SK-MEL-5 (cell line): Measurements from ENCODE around the gene ACOT12. TPM values are rescaled to one million over a fixed set of nuclear protein-coding genes. Genes with fewer than 3 reads are reported as not detected.

ENCODE experiments used
- DNase-seq: peaks from one replicate; pipeline ENCODE4 v3.0.0-alpha.2; 2016; ENCODE audit warnings: low read depth, low spot score
- in situ Hi-C: cut with HindIII; loops from 2 replicates; pipeline ENCODE4 v1.10.0; 2016; ENCODE audit warnings: low sequenced_read_pairs, high pct_unique_total_duplicates, low pct_unique_long_range_greater_than_20kb
- total RNA-seq: library from RNA; depleted of rRNA; stranded (reverse); fragments of >200 nt; shearing (Covaris generic); gene quantifications from 2 replicates; pipeline ENCODE4 v1.2.3, GENCODE V29; 2014

ACOT12 gene
- total RNA-seq, 1 experiment from 2014 or later, result 5.7 TPM

- in situ Hi-C loops, result no loop called here
- peak; percentile 39 for DNase-seq
These were observed 11.4 kb upstream of the ACOT12 start for GRCh38 chr5:81405126-81405891.

GRCh38 chr5:81402192-81402930, 8.4 kb upstream of the ACOT12 start:
- no peak for DNase-seq
- in situ Hi-C loops, result no loop called here

GRCh38 chr5:81401266-81401665, 7.3 kb upstream of the ACOT12 start:
- DNase-seq, result no peak
- in situ Hi-C loops, result no loop called here

- no peak for DNase-seq
- in situ Hi-C loops, result no loop called here
These were observed 6.4 kb upstream of the ACOT12 start for GRCh38 chr5:81400375-81400774.

GRCh38 chr5:81398741-81399140, 4.8 kb upstream of the ACOT12 start:
- no peak for DNase-seq

GRCh38 chr5:81397176-81397575, 3.2 kb upstream of the ACOT12 start:
- in situ Hi-C loops, result no loop called here
- DNase-seq, result peak; percentile 21

More at GRCh38 chr5:81398741-81399140, 4.8 kb upstream of the ACOT12 start:
- in situ Hi-C loops, result no loop called here

GRCh38 chr5:81395262-81395661, 1.3 kb upstream of the ACOT12 start:
- DNase-seq, result no peak
- in situ Hi-C loops, result no loop called here

GRCh38 chr5:81393430-81393782, 528 bp downstream of the ACOT12 start:
- in situ Hi-C loops, result no loop called here
- DNase-seq, result no peak

GRCh38 chr5:81389025-81389424, 4.9 kb downstream of the ACOT12 start:
- in situ Hi-C loops, result no loop called here
- no peak for DNase-seq

- DNase-seq, result no peak
- in situ Hi-C loops, result no loop called here
These were observed 5.8 kb downstream of the ACOT12 start for GRCh38 chr5:81388169-81388568.

- no peak for DNase-seq
- in situ Hi-C loops, result no loop called here
These were observed 10.1 kb downstream of the ACOT12 start for GRCh38 chr5:81383867-81384266.

- in situ Hi-C loops, result no loop called here
- DNase-seq, result no peak
These were observed 22.5 kb downstream of the ACOT12 start for GRCh38 chr5:81371354-81371876.

- no peak for DNase-seq
- in situ Hi-C loops, result no loop called here
These were observed 23.0 kb downstream of the ACOT12 start for GRCh38 chr5:81370912-81371311.

- in situ Hi-C loops, result no loop called here
- DNase-seq, result no peak
These were observed 28.4 kb downstream of the ACOT12 start for GRCh38 chr5:81365541-81365940.

GRCh38 chr5:81363093-81363871, 30.7 kb downstream of the ACOT12 start:
- in situ Hi-C loops, result no loop called here
- DNase-seq, result no peak

GRCh38 chr5:81361600-81361999, 32.3 kb downstream of the ACOT12 start:
- in situ Hi-C loops, result no loop called here

GRCh38 chr5:81360640-81361039, 33.3 kb downstream of the ACOT12 start:
- in situ Hi-C loops, result no loop called here
- DNase-seq, result no peak

More at GRCh38 chr5:81361600-81361999, 32.3 kb downstream of the ACOT12 start:
- no peak for DNase-seq

GRCh38 chr5:81359881-81360280, 34.1 kb downstream of the ACOT12 start:
- in situ Hi-C loops, result no loop called here
- DNase-seq, result no peak
